SW480 (cell line): Measurements from ENCODE around the gene BEST1.

Source experiments
- DNase-seq: peaks from one replicate; pipeline ENCODE4 v3.0.0-alpha.2; 2016; ENCODE audit warnings: low spot score

BEST1 gene

GRCh38 chr11:61950035-61950547 is at the start of gene BEST1:
TSS of gene BEST1 (plus strand) at chr11:61950351. CDS start at chr11:61951807, 1,456 bp downstream.
- DNase-seq: no peak

GRCh38 chr11:61901397-61901796 is 48.8 kb upstream of the BEST1 start:
- DNase-seq: no peak

- DNase-seq: no peak
These were observed 47.8 kb upstream of the BEST1 start for GRCh38 chr11:61902313-61902712.

- no peak for DNase-seq
These were observed 46.3 kb upstream of the BEST1 start for GRCh38 chr11:61903845-61904244.

- DNase-seq: no peak
These were observed 45.6 kb upstream of the BEST1 start for GRCh38 chr11:61904539-61905048.

GRCh38 chr11:61905067-61905696 is 45.0 kb upstream of the BEST1 start:
- DNase-seq: no peak

- no peak for DNase-seq
These were observed 44.2 kb upstream of the BEST1 start for GRCh38 chr11:61905801-61906521.

GRCh38 chr11:61906522-61906909 is 43.6 kb upstream of the BEST1 start:
- no peak for DNase-seq

GRCh38 chr11:61907282-61907681 is 42.9 kb upstream of the BEST1 start:
- DNase-seq: no peak

- DNase-seq: no peak
These were observed 42.1 kb upstream of the BEST1 start for GRCh38 chr11:61907871-61908729.

- no peak for DNase-seq
These were observed 41.3 kb upstream of the BEST1 start for GRCh38 chr11:61908730-61909316.

- no peak for DNase-seq
These were observed 39.7 kb upstream of the BEST1 start for GRCh38 chr11:61910187-61911127.

- DNase-seq: no peak
These were observed 38.9 kb upstream of the BEST1 start for GRCh38 chr11:61911128-61911700.

GRCh38 chr11:61911701-61912529 is 38.2 kb upstream of the BEST1 start:
- DNase-seq: no peak

- DNase-seq: no peak
These were observed 37.6 kb upstream of the BEST1 start for GRCh38 chr11:61912530-61912898.

- no peak for DNase-seq
These were observed 37.0 kb upstream of the BEST1 start for GRCh38 chr11:61912991-61913698.

- DNase-seq: no peak
These were observed 36.3 kb upstream of the BEST1 start for GRCh38 chr11:61913699-61914395.

GRCh38 chr11:61914471-61915171 is 35.5 kb upstream of the BEST1 start:
- DNase-seq: no peak
